Measurements from ENCODE around the gene CCDC85C.

GRCh38 chr14:99476864-99477263 lies 127.1 kb downstream of the CCDC85C start:
- TF ChIP-seq CTCF (IDR thresholded peaks at IDR 0.05) (no peak), ZFX (IDR thresholded peaks at IDR 0.05; ENCODE audit: borderline replicate concordance) (no peak)
